KMS-11 (cell line): ENCODE data around the gene ENOX2.
"Not testable (repeated sequence)": the region's sequence is repeated elsewhere in the genome, so short reads cannot be mapped to it uniquely, and the experiment has no call there.

ENCODE experiments used
- H2AFZ ChIP-seq: fragments of 200-600 bp; sonication (generic); 2 replicates; pipeline ENCODE4 v1.6.1; 2016; ENCODE audit warnings: antibody characterized with exemption, mixed run types, low read depth
- H3K27ac ChIP-seq: fragments of 200-600 bp; sonication (generic); 2 replicates; pipeline ENCODE4 v1.6.1; 2016; ENCODE audit warnings: mild to moderate bottlenecking, mixed run types
- H3K27me3 ChIP-seq: fragments of 200-600 bp; sonication (generic); 2 replicates; pipeline ENCODE4 v1.6.1; 2017; ENCODE audit warnings: mild to moderate bottlenecking, low read depth, mixed run types, moderate library complexity; ENCODE audit not compliant: insufficient read depth
- H3K36me3 ChIP-seq: fragments of 200-600 bp; sonication (generic); 2 replicates; pipeline ENCODE4 v1.6.1; 2017; ENCODE audit warnings: mild to moderate bottlenecking, mixed run types; ENCODE audit not compliant: insufficient read depth
- H3K4me1 ChIP-seq: fragments of 200-600 bp; sonication (generic); 2 replicates; pipeline ENCODE4 v1.6.1; 2016; ENCODE audit warnings: mild to moderate bottlenecking, low read depth, mixed run types; ENCODE audit not compliant: poor library complexity, severe bottlenecking
- H3K4me2 ChIP-seq: fragments of 200-600 bp; sonication (generic); 2 replicates; pipeline ENCODE4 v1.7.0; 2016; ENCODE audit warnings: mild to moderate bottlenecking, mixed run types
- H3K4me3 ChIP-seq: fragments of 200-600 bp; sonication (generic); IDR thresholded peaks from 2 replicates; pipeline ENCODE4 v1.6.1; 2017; ENCODE audit warnings: low read depth, low read length, mixed read lengths; ENCODE audit not compliant: insufficient read depth
- H3K79me2 ChIP-seq: fragments of 200-600 bp; sonication (generic); 2 replicates; pipeline ENCODE4 v1.6.1; 2016; ENCODE audit warnings: low read depth, mixed run types; ENCODE audit not compliant: insufficient read depth
- H3K9ac ChIP-seq: fragments of 200-600 bp; sonication (generic); 2 replicates; pipeline ENCODE4 v1.6.1; 2016; ENCODE audit warnings: mild to moderate bottlenecking, mixed run types
- H4K20me1 ChIP-seq: fragments of 200-600 bp; sonication (generic); 2 replicates; pipeline ENCODE4 v1.6.1; 2016; ENCODE audit warnings: mild to moderate bottlenecking, mixed run types; ENCODE audit not compliant: insufficient read depth
- CTCF ChIP-seq: fragments of 200-600 bp; sonication (generic); conservative IDR thresholded peaks from 2 replicates; pipeline ENCODE4 v1.6.1; 2017; ENCODE audit warnings: low read depth, mild to moderate bottlenecking, antibody characterized with exemption, low read length, moderate library complexity, mixed read lengths

Gene ENOX2

GRCh38 chrX:130933358-130933757 is 30.3 kb upstream of the ENOX2 start:
- Histone ChIP-seq H3K4me1 (no peaks in the 10 kb centered on the region), H3K27me3 (no peaks in the 10 kb centered on the region), H3K36me3 (no peaks in the 10 kb centered on the region), H3K4me2 (no peak overlapping the region), H2AFZ (no peak overlapping the region), H4K20me1 (no peaks in the 10 kb centered on the region), H3K79me2 (no peaks in the 10 kb centered on the region), H3K4me3 (no peak overlapping the region), H3K9ac (no peak overlapping the region), H3K27ac (no peak overlapping the region)
- no peak for TF ChIP-seq CTCF

DNA sequence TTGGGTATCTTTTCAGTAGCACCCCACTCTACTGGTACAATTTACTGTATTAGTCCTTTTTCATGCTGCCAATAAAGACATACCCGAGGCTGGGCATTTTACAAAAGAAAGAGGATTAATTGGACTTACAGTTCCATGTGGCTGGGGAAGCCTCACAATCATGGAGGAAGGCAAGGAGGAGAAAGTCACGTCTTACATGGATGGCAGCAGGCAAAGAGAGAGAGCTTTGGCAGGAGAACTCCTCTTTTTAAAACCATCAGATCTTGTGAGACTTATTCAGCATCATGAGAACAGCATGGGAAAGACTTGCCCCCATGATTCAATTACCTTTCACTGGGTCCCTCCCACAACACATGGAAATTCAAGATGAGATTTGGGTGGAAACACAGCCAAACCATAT is 17.4 kb upstream of the ENOX2 start:
- H3K27ac ChIP-seq, H3K4me2 ChIP-seq, H3K4me1 ChIP-seq, H3K79me2 ChIP-seq, H3K9ac ChIP-seq, H3K36me3 ChIP-seq, H2AFZ ChIP-seq, H3K27me3 ChIP-seq, H4K20me1 ChIP-seq, H3K4me3 ChIP-seq: not testable (repeated sequence)

- H2AFZ ChIP-seq, H3K4me2 ChIP-seq, H3K9ac ChIP-seq, H3K79me2 ChIP-seq, H3K27me3 ChIP-seq, H3K27ac ChIP-seq, H3K4me3 ChIP-seq, H3K36me3 ChIP-seq, H4K20me1 ChIP-seq, H3K4me1 ChIP-seq: not testable (repeated sequence)
Observed at GRCh38 chrX:130919676-130920075, 16.7 kb upstream of the ENOX2 start.

DNA sequence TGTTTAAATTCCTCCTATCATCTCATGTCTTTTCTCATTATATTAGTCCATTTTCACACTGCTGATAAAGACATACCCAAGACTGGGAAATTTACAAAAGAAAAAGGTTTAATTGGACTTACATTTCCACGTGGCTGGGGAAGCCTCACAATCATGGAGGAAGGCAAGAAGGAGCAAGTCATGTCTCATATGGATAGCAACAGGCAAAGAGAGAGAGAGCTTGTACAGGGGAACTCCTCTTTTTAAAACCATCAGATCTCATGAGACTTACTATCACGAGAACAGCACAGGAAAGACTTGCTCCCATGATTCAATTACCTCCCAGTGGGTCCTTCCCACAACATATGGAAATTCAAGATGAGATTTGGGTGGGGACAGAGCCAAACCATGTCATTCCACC is 15.5 kb upstream of the ENOX2 start:
- H4K20me1 ChIP-seq, H3K27ac ChIP-seq, H3K4me1 ChIP-seq, H3K79me2 ChIP-seq, H3K27me3 ChIP-seq, H3K4me3 ChIP-seq, H2AFZ ChIP-seq, H3K9ac ChIP-seq, H3K4me2 ChIP-seq, H3K36me3 ChIP-seq: not testable (repeated sequence)

DNA sequence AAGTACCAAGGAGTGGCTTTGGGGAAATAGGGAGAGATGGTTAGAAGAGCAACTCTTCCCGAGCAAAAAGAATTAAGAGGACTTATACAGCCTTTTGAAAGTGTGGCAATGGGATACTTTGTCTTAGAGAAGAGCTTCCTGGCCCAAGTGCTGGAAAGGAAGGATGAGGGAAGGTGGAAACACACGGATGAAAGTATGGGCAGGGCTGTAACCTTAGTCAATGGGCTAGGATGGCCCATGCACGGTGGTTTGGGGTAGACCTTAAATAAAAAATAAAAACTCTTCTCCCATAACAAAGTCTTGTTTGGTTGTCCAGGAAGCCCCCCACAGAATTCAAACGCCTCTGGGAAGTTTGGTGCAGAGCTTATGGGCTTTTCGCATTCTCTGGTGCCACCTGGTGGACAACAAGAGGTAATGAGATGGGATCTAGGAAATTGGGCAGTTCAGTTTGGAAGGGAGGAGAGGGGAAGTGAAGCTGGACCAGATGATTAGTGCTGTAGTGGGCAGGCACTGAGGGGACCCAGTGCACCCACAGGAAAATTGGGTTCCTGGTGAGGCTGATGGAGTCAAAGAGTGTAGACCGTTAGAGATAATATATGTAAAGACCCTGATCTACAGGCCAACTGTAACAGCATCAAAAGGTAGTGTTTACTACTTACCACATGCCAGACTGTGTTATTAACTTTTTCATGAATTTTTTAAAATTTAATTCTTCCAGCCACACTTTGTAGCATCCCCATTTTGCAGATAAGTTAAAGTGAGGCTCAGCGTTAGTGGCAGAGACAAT is 13.8 kb upstream of the ENOX2 start:
- no peaks in the 10 kb centered on the region for H3K36me3 ChIP-seq
- no peak overlapping the region for H3K4me2 ChIP-seq
- no peaks in the 10 kb centered on the region for H3K79me2 ChIP-seq
- no peak overlapping the region for H3K27ac ChIP-seq
- H3K4me3 ChIP-seq: no peak overlapping the region
- no peaks in the 10 kb centered on the region for H4K20me1 ChIP-seq
- peak; percentile 87 for TF ChIP-seq CTCF
- H3K4me1 ChIP-seq: no peaks in the 10 kb centered on the region
- H3K27me3 ChIP-seq: no peaks in the 10 kb centered on the region
- H3K9ac ChIP-seq: no peak overlapping the region
- H2AFZ ChIP-seq: no peak overlapping the region

GRCh38 chrX:130915302-130915701 is 12.3 kb upstream of the ENOX2 start:
- no peak overlapping the region for H3K27ac ChIP-seq
- no peak for TF ChIP-seq CTCF
- H3K4me1 ChIP-seq: no peaks in the 10 kb centered on the region
- H4K20me1 ChIP-seq: no peaks in the 10 kb centered on the region
- H3K4me2 ChIP-seq: no peak overlapping the region
- H3K9ac ChIP-seq: no peak overlapping the region
- no peaks in the 10 kb centered on the region for H3K36me3 ChIP-seq
- no peak overlapping the region for H3K4me3 ChIP-seq
- H3K27me3 ChIP-seq: no peaks in the 10 kb centered on the region
- no peaks in the 10 kb centered on the region for H3K79me2 ChIP-seq
- H2AFZ ChIP-seq: no peak overlapping the region
